Measurements from ENCODE around the gene FGFR3.

The FGFR3 gene

GRCh38 chr4:1802720-1803522 is 9.8 kb downstream of the FGFR3 start:
- no peak for DNase-seq (ENCODE audit: low spot score)

GRCh38 chr4:1803523-1804423 is 10.7 kb downstream of the FGFR3 start:
- no peak for DNase-seq (ENCODE audit: low spot score)

- DNase-seq (ENCODE audit: low spot score), result no peak
These were observed 11.8 kb downstream of the FGFR3 start for GRCh38 chr4:1804638-1805492.

GRCh38 chr4:1805493-1806222 is 12.6 kb downstream of the FGFR3 start:
- DNase-seq (ENCODE audit: low spot score), result no peak

GRCh38 chr4:1806223-1806564 is 13.1 kb downstream of the FGFR3 start:
- no peak for DNase-seq (ENCODE audit: low spot score)

- no peak for DNase-seq (ENCODE audit: low spot score)
These were observed 13.7 kb downstream of the FGFR3 start for GRCh38 chr4:1806596-1807331.

- no peak for DNase-seq (ENCODE audit: low spot score)
These were observed 14.3 kb downstream of the FGFR3 start for GRCh38 chr4:1807332-1807777.

- no peak for DNase-seq (ENCODE audit: low spot score)
These were observed 15.3 kb downstream of the FGFR3 start for GRCh38 chr4:1808396-1808795.

- no peak for DNase-seq (ENCODE audit: low spot score)
These were observed 16.0 kb downstream of the FGFR3 start for GRCh38 chr4:1808851-1809753.

- peak; percentile 85 for DNase-seq (ENCODE audit: low spot score)
These were observed 16.8 kb downstream of the FGFR3 start for GRCh38 chr4:1809754-1810502.

GRCh38 chr4:1810765-1811164 is 17.7 kb downstream of the FGFR3 start:
- no peak for DNase-seq (ENCODE audit: low spot score)

- no peak for DNase-seq (ENCODE audit: low spot score)
These were observed 19.6 kb downstream of the FGFR3 start for GRCh38 chr4:1812720-1813119.

- no peak for DNase-seq (ENCODE audit: low spot score)
These were observed 20.1 kb downstream of the FGFR3 start for GRCh38 chr4:1813231-1813630.

- no peak for DNase-seq (ENCODE audit: low spot score)
These were observed 20.8 kb downstream of the FGFR3 start for GRCh38 chr4:1813915-1814314.

GRCh38 chr4:1814453-1814852 is 21.4 kb downstream of the FGFR3 start:
- no peak for DNase-seq (ENCODE audit: low spot score)

- no peak for DNase-seq (ENCODE audit: low spot score)
These were observed 22.3 kb downstream of the FGFR3 start for GRCh38 chr4:1815096-1815996.

- no peak for DNase-seq (ENCODE audit: low spot score)
These were observed 23.1 kb downstream of the FGFR3 start for GRCh38 chr4:1815997-1816860.

Measured in Ammon's horn (tissue), 1 donor.